ENCODE results near the gene MYL2. TPM values are rescaled to one million over a fixed set of nuclear protein-coding genes. Genes with fewer than 3 reads are reported as not detected.

Gene MYL2
- total and polyA plus RNA-seq, 3 donors from 2014 or later: 0.55 to 131 (median 1.9) TPM

DNA sequence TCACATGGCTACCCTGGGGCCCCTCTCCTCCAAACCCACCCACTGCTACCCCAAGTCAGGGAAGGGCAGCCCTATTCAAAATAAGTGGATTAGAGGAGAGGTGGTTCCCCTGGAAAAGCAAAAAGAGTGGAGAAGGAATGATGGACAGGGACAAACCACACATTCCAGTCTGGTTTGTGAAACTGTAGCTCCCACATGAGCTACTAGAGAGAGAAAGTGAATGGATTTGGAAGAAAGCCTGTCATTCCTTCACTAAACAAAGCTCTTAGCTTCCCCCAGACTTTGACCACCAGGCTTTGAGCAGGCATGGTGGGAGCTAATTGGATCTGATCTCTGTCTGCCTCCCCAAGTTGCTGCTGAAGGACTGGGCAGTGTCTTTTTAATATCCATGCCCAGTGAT is 45.6 kb downstream of the MYL2 start:
- no peaks in the 10 kb centered on the region for H3K9me3 ChIP-seq
- H3K27ac ChIP-seq: no peak overlapping the region
- H3K4me1 ChIP-seq: no peaks in the 10 kb centered on the region
- intact Hi-C loops (cut with DNase I; ENCODE audit: low total_unique reads): no loop called here
- TF ChIP-seq POLR2A (IDR thresholded peaks at IDR 0.05): no peak
- no peak for TF ChIP-seq CTCF (IDR thresholded peaks at IDR 0.05)
- H3K27me3 ChIP-seq: no peaks in the 10 kb centered on the region
- no peaks in the 10 kb centered on the region for H3K36me3 ChIP-seq (ENCODE audit: low read depth, missing control alignments)
- no peak overlapping the region for H3K4me3 ChIP-seq
- DNase-seq: no peak

GRCh38 chr12:110874351-110874750 is 46.0 kb downstream of the MYL2 start:
- 72 to 90% methylated on average over 2 of the region's 2 CpGs for WGBS, 2 donors
- TF ChIP-seq CTCF (IDR thresholded peaks at IDR 0.05) (no peak), POLR2A (IDR thresholded peaks at IDR 0.05) (no peak)
- Histone ChIP-seq H3K4me1 (no peaks in the 10 kb centered on the region), H3K27ac (no peak overlapping the region), H3K36me3 (ENCODE audit: low read depth, missing control alignments) (no peaks in the 10 kb centered on the region), H3K27me3 (no peaks in the 10 kb centered on the region), H3K4me3 (no peak overlapping the region), H3K9me3 (no peaks in the 10 kb centered on the region)
- no peak for DNase-seq
- intact Hi-C loops (cut with DNase I; ENCODE audit: low total_unique reads): no loop called here

- TF ChIP-seq CTCF (IDR thresholded peaks at IDR 0.05) (no peak), POLR2A (IDR thresholded peaks at IDR 0.05) (no peak)
- no peak overlapping the region for H3K27ac ChIP-seq
- intact Hi-C loops (cut with DNase I; ENCODE audit: low total_unique reads): no loop called here
- H3K4me1 ChIP-seq: no peaks in the 10 kb centered on the region
- no peak overlapping the region for H3K4me3 ChIP-seq
- no peaks in the 10 kb centered on the region for H3K9me3 ChIP-seq
- 77 to 81% methylated on average over 4 of the region's 4 CpGs for WGBS, 2 donors
- H3K36me3 ChIP-seq (ENCODE audit: low read depth, missing control alignments): no peaks in the 10 kb centered on the region
- DNase-seq: no peak
- H3K27me3 ChIP-seq: no peaks in the 10 kb centered on the region
Observed at GRCh38 chr12:110872100-110872499, 48.3 kb downstream of the MYL2 start.

DNA sequence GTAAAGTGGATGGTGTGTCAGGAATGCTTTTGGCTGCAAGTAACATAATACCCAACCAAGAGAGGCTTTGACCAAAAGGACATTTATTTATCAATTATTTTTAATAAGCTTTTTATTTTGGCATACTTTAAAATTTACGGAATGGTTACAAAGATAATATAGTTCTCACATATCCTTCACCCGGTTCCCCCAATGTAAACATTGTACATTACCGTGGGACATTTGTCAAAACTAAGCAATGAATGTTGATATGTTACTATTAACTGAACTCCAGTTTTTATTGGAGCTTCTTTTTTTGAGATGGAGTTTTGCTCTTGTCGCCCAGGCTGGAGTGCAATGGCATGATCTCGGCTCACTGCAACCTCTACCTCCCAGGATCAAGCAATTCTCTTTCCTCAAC is 50.6 kb downstream of the MYL2 start:
- no peaks in the 10 kb centered on the region for H3K9me3 ChIP-seq
- no peaks in the 10 kb centered on the region for H3K36me3 ChIP-seq (ENCODE audit: low read depth, missing control alignments)
- H3K4me3 ChIP-seq: no peak overlapping the region
- no peak for TF ChIP-seq CTCF (IDR thresholded peaks at IDR 0.05)
- no peak for TF ChIP-seq POLR2A (IDR thresholded peaks at IDR 0.05)
- WGBS, 2 donors: 90 to 94% methylated on average over 5 of the region's 5 CpGs
- intact Hi-C loops (cut with DNase I; ENCODE audit: low total_unique reads): no loop called here
- no peak for DNase-seq
- H3K4me1 ChIP-seq: no peaks in the 10 kb centered on the region
- no peak overlapping the region for H3K27ac ChIP-seq
- no peaks in the 10 kb centered on the region for H3K27me3 ChIP-seq

DNA sequence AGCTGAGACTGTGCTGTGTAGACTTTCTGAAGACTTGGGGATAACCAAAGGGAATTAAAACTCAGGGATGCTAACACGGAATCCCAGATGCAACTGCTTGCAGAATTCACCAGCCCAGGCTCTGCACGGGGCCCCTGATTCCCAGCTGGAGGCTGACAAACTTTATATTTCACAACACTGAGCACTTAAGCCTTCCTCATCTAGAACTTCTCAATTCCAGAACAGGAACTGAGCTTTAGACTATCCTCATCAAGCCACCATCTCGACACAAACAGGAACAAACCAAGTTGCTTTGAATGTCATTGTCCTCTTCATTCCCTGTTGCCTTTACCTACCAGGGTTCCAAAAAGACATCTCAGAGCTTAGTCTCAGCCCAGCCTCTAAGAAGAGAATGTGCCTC is 51.4 kb downstream of the MYL2 start:
- Histone ChIP-seq H3K9me3 (no peaks in the 10 kb centered on the region), H3K4me1 (no peaks in the 10 kb centered on the region), H3K4me3 (no peak overlapping the region), H3K36me3 (ENCODE audit: low read depth, missing control alignments) (no peaks in the 10 kb centered on the region), H3K27me3 (no peaks in the 10 kb centered on the region), H3K27ac (no peak overlapping the region)
- intact Hi-C loops (cut with DNase I; ENCODE audit: low total_unique reads): no loop called here
- WGBS, 2 donors: 46 to 59% methylated on average over 3 of the region's 3 CpGs
- DNase-seq: no peak
- no peak for TF ChIP-seq POLR2A (IDR thresholded peaks at IDR 0.05)
- no peak for TF ChIP-seq CTCF (IDR thresholded peaks at IDR 0.05)
